HCT116 (cell line): ENCODE data around the gene KCNK5. TPM values are rescaled to one million over a fixed set of nuclear protein-coding genes. Genes with fewer than 3 reads are reported as not detected.

Experiments used
- ATAC-seq: fragments of 200-7000 bp; cut with Tn5 transposase; 2 replicates; pipeline ENCODE4 v1.9.1; 2020; ENCODE audit warnings: mild to moderate bottlenecking, moderate library complexity
- BruUV-seq: library from RNA; stranded (reverse); fragments of 400-500 nt; replicated peaks from 2 replicates; lab custom pipeline; 2021; lab: Mats Ljungman, UMichigan
- CTCF ChIA-PET: fragments of 300-600 bp; sonication (Branson Sonifier 250); formaldehyde crosslinking; loops from one replicate; lab custom pipeline; 2021; ENCODE audit warnings: antibody characterized with exemption; lab: Charles Lee
- POLR2A ChIA-PET: fragments of 300-600, 350-600 bp; sonication (Branson Sonifier 250); formaldehyde crosslinking; loops from one replicate; lab custom pipeline; 2021; ENCODE audit warnings: antibody characterized with exemption; lab: Charles Lee
- RAD21 ChIA-PET, 2 experiments: fragments of 300-600 bp; sonication (Branson Sonifier 250); formaldehyde crosslinking; loops; one replicate each; lab custom pipeline; 2023; ENCODE audit warnings: low total read pairs in 2 of 2; ENCODE audit not compliant: uncharacterized antibody in 2 of 2, unreplicated experiment in 2 of 2, low non-redundant PET in 1 of 2; lab: Charles Lee
- DNase-seq: peaks from one replicate; pipeline ENCODE4 v3.0.0-alpha.2; 2010; ENCODE audit warnings: low read depth, low spot score
- H2AFZ ChIP-seq: fragments of 200-600 bp; shearing (Covaris generic), sonication (generic); 2 replicates; pipeline ENCODE4 v1.6.1; 2017; ENCODE audit warnings: low read depth, mixed run types, mixed read lengths, antibody characterized with exemption, low read length; ENCODE audit not compliant: poor library complexity, severe bottlenecking
- H3K27ac ChIP-seq: 2 replicates; pipeline ENCODE4 v1.5.1; 2012; ENCODE audit warnings: low read depth, low read length
- H3K27me3 ChIP-seq: fragments of 200-600 bp; sonication (generic); 2 replicates; pipeline ENCODE4 v1.6.1; 2016; ENCODE audit warnings: mixed run types, low read length, mixed read lengths; ENCODE audit not compliant: insufficient read depth
- H3K36me3 ChIP-seq, 2 experiments: fragments of 200-500 bp in 1 of 2; fragments of 200-600 bp in 1 of 2; sonication (Bioruptor generic) in 1 of 2; sonication (generic) in 1 of 2; 2 replicates each; pipeline versions ENCODE4 v1.5.1 to v1.6.1; 2014 to 2016; ENCODE audit warnings: low read length in 2 of 2, inconsistent platforms in 1 of 2, mixed read lengths in 1 of 2, mixed run types in 1 of 2; ENCODE audit not compliant: insufficient read depth in 2 of 2, control insufficient read depth in 1 of 2
- H3K4me1 ChIP-seq, 2 experiments: fragments of 200-600 bp in 1 of 2; sonication (generic) in 1 of 2; 2 replicates each; pipeline versions ENCODE4 v1.5.1 to v1.6.1; 2012 to 2017; ENCODE audit warnings: low read length in 2 of 2, inconsistent platforms in 1 of 2, mild to moderate bottlenecking in 1 of 2, mixed read lengths in 1 of 2, mixed run types in 1 of 2, moderate library complexity in 1 of 2; ENCODE audit not compliant: insufficient read depth in 2 of 2, control insufficient read depth in 1 of 2
- H3K4me2 ChIP-seq: fragments of 200-600 bp; sonication (generic); 2 replicates; pipeline ENCODE4 v1.6.1; 2017; ENCODE audit warnings: mixed run types, low read length, mixed read lengths
- H3K4me3 ChIP-seq, 2 experiments: fragments of 200-600 bp in 1 of 2; sonication (generic) in 1 of 2; replicated peaks in 1 of 2; 2 replicates each; pipeline ENCODE4 v1.5.1; 2011 to 2016; ENCODE audit warnings: low read length in 2 of 2, control low read depth in 1 of 2, low read depth in 1 of 2, mild to moderate bottlenecking in 1 of 2, mixed read lengths in 1 of 2, mixed run types in 1 of 2
- H3K79me2 ChIP-seq: fragments of 200-600 bp; sonication (generic); 2 replicates; pipeline ENCODE4 v1.6.1; 2017; ENCODE audit warnings: mild to moderate bottlenecking, mixed run types, low read length, moderate library complexity, mixed read lengths; ENCODE audit not compliant: insufficient read depth
- H3K9ac ChIP-seq: fragments of 200-600 bp; sonication (generic); 2 replicates; pipeline ENCODE4 v1.6.1; 2016; ENCODE audit warnings: low read length, mixed read lengths
- H3K9me2 ChIP-seq: fragments of 200-600 bp; sonication (generic), shearing (Covaris generic); 2 replicates; pipeline ENCODE4 v1.6.1; 2017; ENCODE audit warnings: mixed run types, mild to moderate bottlenecking, moderate library complexity; ENCODE audit not compliant: insufficient read depth
- H3K9me3 ChIP-seq, 2 experiments: fragments of 200-500 bp in 1 of 2; fragments of 200-600 bp in 1 of 2; sonication (Bioruptor generic) in 1 of 2; sonication (generic) in 1 of 2; 2 replicates each; pipeline ENCODE4 v1.6.1; 2014 to 2017; ENCODE audit warnings: low read length in 2 of 2, mixed read lengths in 2 of 2, inconsistent platforms in 1 of 2, low read depth in 1 of 2, mild to moderate bottlenecking in 1 of 2, mixed run types in 1 of 2, moderate library complexity in 1 of 2; ENCODE audit not compliant: control insufficient read depth in 1 of 2, insufficient read depth in 1 of 2
- H4K20me1 ChIP-seq: fragments of 200-600 bp; sonication (generic), shearing (Covaris generic); 2 replicates; pipeline ENCODE4 v1.6.1; 2017; ENCODE audit warnings: mixed run types, mild to moderate bottlenecking, moderate library complexity; ENCODE audit not compliant: insufficient read depth
- ATF3 ChIP-seq: IDR thresholded peaks from 2 replicates; pipeline ENCODE4 v1.6.1; 2012
- CBX3 ChIP-seq: IDR thresholded peaks from 2 replicates; pipeline ENCODE4 v1.6.1; 2012; ENCODE audit warnings: low read depth
- CEBPB ChIP-seq: IDR thresholded peaks from 2 replicates; pipeline ENCODE4 v1.6.1; 2012; ENCODE audit warnings: low read depth
- ELF1 ChIP-seq: IDR thresholded peaks from 2 replicates; pipeline ENCODE4 v1.6.1; 2012; ENCODE audit warnings: low read depth, borderline replicate concordance
- EZH2phosphoT487 ChIP-seq: fragments of 200-600 bp; IDR thresholded peaks from 2 replicates; pipeline ENCODE4 v1.6.1; 2018; ENCODE audit warnings: antibody characterized with exemption, borderline replicate concordance
- FOSL1 ChIP-seq: IDR thresholded peaks from 2 replicates; pipeline ENCODE4 v1.6.1; 2012; ENCODE audit warnings: low read depth
- POLR2A ChIP-seq: IDR thresholded peaks from 2 replicates; pipeline ENCODE4 v1.7.0; 2011; ENCODE audit warnings: borderline replicate concordance; ENCODE audit not compliant: insufficient read depth, insufficient read length; ENCODE audit errors: extremely low read depth
- RAD21 ChIP-seq: IDR thresholded peaks from 2 replicates; pipeline ENCODE4 v1.6.1; 2012; ENCODE audit warnings: low read depth, mild to moderate bottlenecking
- REST ChIP-seq: IDR thresholded peaks from 2 replicates; pipeline ENCODE4 v1.6.1; 2012; ENCODE audit warnings: low read depth
- SP1 ChIP-seq: IDR thresholded peaks from 2 replicates; pipeline ENCODE4 v1.6.1; 2012; ENCODE audit warnings: low read depth
- SRF ChIP-seq: IDR thresholded peaks from 2 replicates; pipeline ENCODE4 v1.6.1; 2012; ENCODE audit warnings: low read depth
- TCF7L2 ChIP-seq: IDR thresholded peaks from 2 replicates; pipeline ENCODE4 v1.7.0; 2011; ENCODE audit warnings: borderline replicate concordance, inconsistent platforms; ENCODE audit not compliant: insufficient read depth, insufficient read length; ENCODE audit errors: extremely low read depth
- YY1 ChIP-seq: IDR thresholded peaks from 2 replicates; pipeline ENCODE4 v1.6.1; 2011; ENCODE audit warnings: low read length, low read depth, moderate library complexity, mild to moderate bottlenecking; ENCODE audit not compliant: insufficient replicate concordance; ENCODE audit errors: extremely low read depth
- ZFX ChIP-seq: fragments of 450-650 bp; IDR thresholded peaks from 2 replicates; pipeline ENCODE4 v1.6.1; 2017
- intact Hi-C: fragments of 100-400 bp; cut with micrococcal nuclease; formaldehyde crosslinking; loops from 2 replicates; pipeline ENCODE4 v1.10.0; 2022
- total RNA-seq: library from RNA; stranded (reverse); gene quantifications from one replicate; pipeline ENCODE4 v1.2.1, GENCODE V29; 2021; ENCODE audit not compliant: unreplicated experiment

KCNK5 gene
- total RNA-seq, 1 experiment from 2014 or later = 9.5 TPM

GRCh38 chr6:39199976-39200375, 29.3 kb downstream of the KCNK5 start:
- intact Hi-C loops = no loop called here
- CTCF ChIA-PET = no interaction called here

More at GRCh38 chr6:39199976-39200375, 29.3 kb downstream of the KCNK5 start:
- H3K9ac ChIP-seq = no peak overlapping the region
- H3K27me3 ChIP-seq = no peaks in the 10 kb centered on the region
- H3K4me2 ChIP-seq = no peak overlapping the region
- H3K4me1 ChIP-seq = peaks cover 39 to 40% of the 10 kb centered on the region in 2 experiments
- H3K9me3 ChIP-seq = no peaks in the 10 kb centered on the region
- ChIA-PET POLR2A (no interaction called here), RAD21 (no interaction called here)
- ATAC-seq (no peak), DNase-seq (no peak)
- no peaks in the 10 kb centered on the region for H3K9me2 ChIP-seq
- TF ChIP-seq SRF (no peak), TCF7L2 (no peak), CBX3 (no peak), EZH2phosphoT487 (no peak), FOSL1 (no peak), ZFX (no peak), REST (no peak), RAD21 (no peak), ATF3 (no peak), CEBPB (no peak), ELF1 (no peak), POLR2A (no peak), YY1 (no peak), SP1 (no peak)
- BruUV-seq = no TSS peak
- no peak overlapping the region for H3K27ac ChIP-seq
- H3K36me3 ChIP-seq = peaks cover 0 to 4% of the 10 kb centered on the region in 2 experiments; a peak in 2 of 4 replicates
- H3K79me2 ChIP-seq = peaks cover 67% of the 10 kb centered on the region
- no peaks in the 10 kb centered on the region for H4K20me1 ChIP-seq
- H2AFZ ChIP-seq = no peak overlapping the region
- H3K4me3 ChIP-seq = no peak overlapping the region
